ENCODE measurements around the gene FATE1. TPM values are rescaled to one million over a fixed set of nuclear protein-coding genes. Genes with fewer than 3 reads are reported as not detected.
A peak's percentile ranks its signal among the peaks of the same experiment; 100 is the strongest.

FATE1 gene
- total and polyA plus RNA-seq, 2 donors (not counting 1 experiment from before 2014, with no cell fraction given) = not detected

DNA sequence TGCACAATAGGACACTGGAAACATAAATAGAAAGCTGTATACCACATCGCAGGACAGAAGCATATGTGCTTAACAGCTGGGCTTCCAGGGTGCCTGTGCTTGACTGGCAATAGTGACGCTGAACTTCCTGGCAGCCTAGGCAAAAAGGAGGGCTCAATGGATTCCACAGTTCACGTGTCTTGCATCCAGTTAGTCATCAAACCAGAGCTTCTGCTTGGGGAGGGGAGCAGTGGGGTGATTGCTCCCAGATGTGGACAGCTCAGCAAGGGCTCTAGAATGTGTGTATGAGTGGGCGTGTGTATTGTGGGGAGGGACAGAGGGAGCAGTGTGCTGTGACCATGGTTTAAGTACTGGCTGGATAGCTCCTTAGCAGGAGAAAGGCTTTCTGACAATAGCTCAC, 18.3 kb upstream of the FATE1 start:
- no peak overlapping the region for H2AFZ ChIP-seq (ENCODE audit: low read length)
- H3K79me2 ChIP-seq (ENCODE audit: control insufficient read depth, insufficient read depth, low read length) = no peaks in the 10 kb centered on the region
- H3K9ac ChIP-seq (ENCODE audit: insufficient read depth, low read length) = no peak overlapping the region
- TF ChIP-seq, protein P1, sequence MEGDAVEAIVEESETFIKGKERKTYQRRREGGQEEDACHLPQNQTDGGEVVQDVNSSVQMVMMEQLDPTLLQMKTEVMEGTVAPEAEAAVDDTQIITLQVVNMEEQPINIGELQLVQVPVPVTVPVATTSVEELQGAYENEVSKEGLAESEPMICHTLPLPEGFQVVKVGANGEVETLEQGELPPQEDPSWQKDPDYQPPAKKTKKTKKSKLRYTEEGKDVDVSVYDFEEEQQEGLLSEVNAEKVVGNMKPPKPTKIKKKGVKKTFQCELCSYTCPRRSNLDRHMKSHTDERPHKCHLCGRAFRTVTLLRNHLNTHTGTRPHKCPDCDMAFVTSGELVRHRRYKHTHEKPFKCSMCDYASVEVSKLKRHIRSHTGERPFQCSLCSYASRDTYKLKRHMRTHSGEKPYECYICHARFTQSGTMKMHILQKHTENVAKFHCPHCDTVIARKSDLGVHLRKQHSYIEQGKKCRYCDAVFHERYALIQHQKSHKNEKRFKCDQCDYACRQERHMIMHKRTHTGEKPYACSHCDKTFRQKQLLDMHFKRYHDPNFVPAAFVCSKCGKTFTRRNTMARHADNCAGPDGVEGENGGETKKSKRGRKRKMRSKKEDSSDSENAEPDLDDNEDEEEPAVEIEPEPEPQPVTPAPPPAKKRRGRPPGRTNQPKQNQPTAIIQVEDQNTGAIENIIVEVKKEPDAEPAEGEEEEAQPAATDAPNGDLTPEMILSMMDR (conservative IDR thresholded peaks at IDR 0.05 in 1 of 2, IDR thresholded peaks at IDR 0.05 in 1 of 2; ENCODE audit: low read depth in 1 of 2, low read length in 2 of 2) = no peak
- no peaks in the 10 kb centered on the region for H3K36me3 ChIP-seq (ENCODE audit: control insufficient read depth, insufficient read depth, low read length)
- H3K4me1 ChIP-seq (ENCODE audit: control insufficient read depth, extremely low read depth, insufficient read depth, low read length) = no peaks in the 10 kb centered on the region
- H3K9me3 ChIP-seq (ENCODE audit: control insufficient read depth, insufficient read depth, low read depth, low read length) = no peaks in the 10 kb centered on the region
- no peak overlapping the region for H3K27ac ChIP-seq (ENCODE audit: insufficient read depth, low read length)
- no peak overlapping the region for H3K4me3 ChIP-seq (replicated peaks in 1 of 4; ENCODE audit: control extremely low read depth in 1 of 4, insufficient read depth in 1 of 4, low read depth in 3 of 4, low read length in 4 of 4)
- DNase-seq (ENCODE audit: low read depth in 2 of 2) = peak in 1 of 2 donors; percentile 67
- H3K4me2 ChIP-seq (ENCODE audit: extremely low read depth, insufficient read depth, low read length) = no peak overlapping the region
- H3K27me3 ChIP-seq (ENCODE audit: control insufficient read depth, insufficient read depth, low read length) = no peaks in the 10 kb centered on the region
- no peaks in the 10 kb centered on the region for H4K20me1 ChIP-seq (ENCODE audit: control insufficient read depth, extremely low read depth, insufficient read depth, low read length)

DNA sequence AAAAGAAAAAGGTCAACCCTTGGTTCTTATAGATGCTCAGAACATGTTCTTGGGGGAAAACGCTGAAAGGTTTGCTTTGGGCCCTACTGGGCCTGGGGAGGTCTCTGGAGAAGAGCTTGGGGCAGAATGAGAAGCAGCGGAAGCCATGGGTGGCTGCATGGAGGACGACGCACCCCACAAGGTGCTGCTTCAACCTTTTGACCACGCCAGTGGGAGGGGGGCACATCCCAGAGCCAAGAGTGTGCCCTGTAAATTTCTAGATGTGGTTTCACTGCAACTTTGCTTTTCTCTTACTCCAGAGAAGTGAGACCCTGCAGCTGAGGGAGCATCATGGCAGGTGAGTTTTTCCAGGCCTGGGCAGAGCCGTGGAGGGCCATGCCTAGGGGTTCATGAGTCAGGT, 17.4 kb upstream of the FATE1 start:
- Histone ChIP-seq H3K27ac (ENCODE audit: insufficient read depth, low read length) (no peak overlapping the region), H3K9me3 (ENCODE audit: control insufficient read depth, insufficient read depth, low read depth, low read length) (no peaks in the 10 kb centered on the region), H3K4me2 (ENCODE audit: extremely low read depth, insufficient read depth, low read length) (no peak overlapping the region), H3K79me2 (ENCODE audit: control insufficient read depth, insufficient read depth, low read length) (no peaks in the 10 kb centered on the region), H3K36me3 (ENCODE audit: control insufficient read depth, insufficient read depth, low read length) (no peaks in the 10 kb centered on the region), H4K20me1 (ENCODE audit: control insufficient read depth, extremely low read depth, insufficient read depth, low read length) (no peaks in the 10 kb centered on the region), H3K4me3 (replicated peaks in 1 of 4; ENCODE audit: control extremely low read depth in 1 of 4, insufficient read depth in 1 of 4, low read depth in 3 of 4, low read length in 4 of 4) (no peak overlapping the region), H3K4me1 (ENCODE audit: control insufficient read depth, extremely low read depth, insufficient read depth, low read length) (no peaks in the 10 kb centered on the region), H3K27me3 (ENCODE audit: control insufficient read depth, insufficient read depth, low read length) (no peaks in the 10 kb centered on the region), H3K9ac (ENCODE audit: insufficient read depth, low read length) (no peak overlapping the region), H2AFZ (ENCODE audit: low read length) (no peak overlapping the region)
- TF ChIP-seq, protein P1 (conservative IDR thresholded peaks at IDR 0.05 in 1 of 2, IDR thresholded peaks at IDR 0.05 in 1 of 2; ENCODE audit: low read depth in 1 of 2, low read length in 2 of 2) = no peak
- no peak for TF ChIP-seq EZH2 (IDR thresholded peaks at IDR 0.05; ENCODE audit: low read length, missing control alignments)
- no peak for DNase-seq (ENCODE audit: low read depth in 2 of 2)

DNA sequence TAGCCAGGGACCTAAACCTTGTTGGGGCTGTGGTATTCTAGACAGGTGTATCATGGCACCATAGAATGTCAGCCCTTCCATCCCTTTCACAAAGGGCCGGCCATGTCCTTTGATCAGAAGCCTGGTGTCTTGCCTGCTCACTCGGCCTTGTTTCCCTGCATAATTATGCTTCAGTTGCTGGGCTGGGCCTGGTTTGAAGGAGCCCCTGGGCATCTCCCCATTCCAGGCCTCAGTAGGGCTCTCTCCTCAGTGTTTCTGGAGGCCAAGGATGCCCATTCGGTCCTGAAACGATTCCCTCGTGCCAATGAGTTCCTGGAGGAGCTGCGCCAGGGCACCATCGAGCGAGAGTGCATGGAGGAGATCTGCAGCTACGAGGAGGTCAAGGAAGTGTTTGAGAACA, 16.1 kb upstream of the FATE1 start:
- no peak for TF ChIP-seq EZH2 (IDR thresholded peaks at IDR 0.05; ENCODE audit: low read length, missing control alignments)
- TF ChIP-seq, protein P1 (conservative IDR thresholded peaks at IDR 0.05 in 1 of 2, IDR thresholded peaks at IDR 0.05 in 1 of 2; ENCODE audit: low read depth in 1 of 2, low read length in 2 of 2) = no peak
- DNase-seq (ENCODE audit: low read depth in 2 of 2) = no peak
- H4K20me1 ChIP-seq (ENCODE audit: control insufficient read depth, extremely low read depth, insufficient read depth, low read length) = no peaks in the 10 kb centered on the region

More for the DNA sequence above, 16.1 kb upstream of the FATE1 start:
- Histone ChIP-seq H3K4me1 (ENCODE audit: control insufficient read depth, extremely low read depth, insufficient read depth, low read length) (no peaks in the 10 kb centered on the region), H3K9me3 (ENCODE audit: control insufficient read depth, insufficient read depth, low read depth, low read length) (no peaks in the 10 kb centered on the region), H2AFZ (ENCODE audit: low read length) (no peak overlapping the region), H3K4me3 (replicated peaks in 1 of 4; ENCODE audit: control extremely low read depth in 1 of 4, insufficient read depth in 1 of 4, low read depth in 3 of 4, low read length in 4 of 4) (no peak overlapping the region), H3K4me2 (ENCODE audit: extremely low read depth, insufficient read depth, low read length) (no peak overlapping the region), H3K79me2 (ENCODE audit: control insufficient read depth, insufficient read depth, low read length) (no peaks in the 10 kb centered on the region), H3K36me3 (ENCODE audit: control insufficient read depth, insufficient read depth, low read length) (no peaks in the 10 kb centered on the region), H3K27ac (ENCODE audit: insufficient read depth, low read length) (no peak overlapping the region), H3K27me3 (ENCODE audit: control insufficient read depth, insufficient read depth, low read length) (no peaks in the 10 kb centered on the region), H3K9ac (ENCODE audit: insufficient read depth, low read length) (no peak overlapping the region)

All from fibroblast of lung (primary cell).